ENCODE data around the gene FARP1.

Gene FARP1

GRCh38 chr13:98371516-98372023 lies 228.7 kb downstream of the FARP1 start:
- DNase-seq: no peak

- peak; percentile 15 for DNase-seq
Observed at GRCh38 chr13:98372876-98373275, 230.0 kb downstream of the FARP1 start.

- DNase-seq: no peak
Observed at GRCh38 chr13:98374750-98375149, 231.9 kb downstream of the FARP1 start.

DNA sequence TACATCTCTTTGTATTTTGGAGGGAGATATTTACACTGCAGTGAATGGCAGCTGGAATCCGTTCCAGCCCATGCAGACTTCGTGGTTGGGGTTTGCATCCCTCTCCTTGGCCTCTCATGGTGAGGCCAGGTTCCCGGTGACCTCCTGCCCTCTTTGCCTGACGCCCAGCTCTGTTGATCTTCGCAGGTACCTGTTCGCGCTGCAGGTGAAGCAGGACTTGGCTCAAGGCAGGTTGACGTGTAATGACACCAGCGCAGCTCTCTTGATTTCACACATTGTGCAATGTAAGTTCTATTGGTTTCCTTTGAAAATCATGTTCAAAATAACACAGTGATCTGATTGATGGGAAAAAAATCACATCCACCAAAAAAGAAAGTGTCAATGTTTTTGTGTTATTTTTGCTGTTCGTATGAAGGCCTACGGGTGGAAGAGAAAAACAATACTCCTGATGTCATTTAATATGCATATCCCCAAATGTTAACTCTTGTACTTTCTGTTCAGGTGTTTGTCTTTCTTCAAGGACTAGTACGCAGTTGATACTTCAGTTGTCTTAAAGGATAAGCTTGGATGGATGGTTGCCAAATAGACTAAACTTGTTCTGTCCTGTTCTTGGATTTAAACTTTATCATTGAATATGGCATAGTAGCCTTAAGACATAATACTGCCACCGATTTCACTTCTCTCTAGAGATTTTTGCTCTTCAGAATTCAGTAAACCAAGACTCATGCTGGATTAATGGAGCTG lies 234.9 kb downstream of the FARP1 start:
- DNase-seq: no peak

DNA sequence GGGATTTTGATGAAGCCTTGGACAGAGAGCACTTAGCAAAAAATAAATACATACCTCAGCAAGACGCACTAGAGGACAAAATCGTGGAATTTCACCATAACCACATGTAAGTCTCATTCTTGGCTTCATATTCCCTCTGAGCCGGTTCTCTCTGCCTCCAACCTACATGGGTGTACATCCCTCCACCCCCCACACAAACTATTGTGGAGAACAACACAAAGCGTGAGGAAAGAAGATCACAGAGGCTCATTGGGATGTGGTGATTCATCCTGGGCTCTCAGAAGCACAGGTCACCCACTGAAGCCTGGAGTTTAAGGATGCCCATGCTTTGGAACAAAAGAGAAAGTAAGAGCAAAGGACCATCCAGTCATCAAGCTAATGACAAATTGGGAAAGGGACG lies 241.8 kb downstream of the FARP1 start:
- DNase-seq: peak; percentile 61

GRCh38 chr13:98385606-98386005 lies 242.7 kb downstream of the FARP1 start:
- no peak for DNase-seq

GRCh38 chr13:98386637-98387036 lies 243.7 kb downstream of the FARP1 start:
- DNase-seq: no peak

DNA sequence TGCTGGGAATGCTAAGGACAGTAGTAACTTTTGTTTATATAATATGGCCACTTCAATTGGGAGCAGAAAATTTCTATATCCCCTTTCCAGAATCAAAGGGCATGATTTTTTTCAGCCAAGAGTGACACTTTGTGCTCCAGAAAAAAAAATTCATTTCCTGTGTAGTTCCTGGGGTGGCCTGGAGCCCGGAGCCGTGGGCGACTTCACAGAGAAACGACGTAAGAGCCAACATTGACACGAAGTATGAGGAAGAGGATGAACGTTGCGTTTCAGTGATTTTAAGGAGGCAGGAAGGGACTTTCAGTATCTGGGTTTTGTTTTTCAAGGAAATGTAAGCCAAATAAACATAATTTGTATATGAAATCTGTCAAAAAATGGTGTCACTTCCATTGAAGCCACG lies 246.4 kb downstream of the FARP1 start:
- DNase-seq: no peak

DNA sequence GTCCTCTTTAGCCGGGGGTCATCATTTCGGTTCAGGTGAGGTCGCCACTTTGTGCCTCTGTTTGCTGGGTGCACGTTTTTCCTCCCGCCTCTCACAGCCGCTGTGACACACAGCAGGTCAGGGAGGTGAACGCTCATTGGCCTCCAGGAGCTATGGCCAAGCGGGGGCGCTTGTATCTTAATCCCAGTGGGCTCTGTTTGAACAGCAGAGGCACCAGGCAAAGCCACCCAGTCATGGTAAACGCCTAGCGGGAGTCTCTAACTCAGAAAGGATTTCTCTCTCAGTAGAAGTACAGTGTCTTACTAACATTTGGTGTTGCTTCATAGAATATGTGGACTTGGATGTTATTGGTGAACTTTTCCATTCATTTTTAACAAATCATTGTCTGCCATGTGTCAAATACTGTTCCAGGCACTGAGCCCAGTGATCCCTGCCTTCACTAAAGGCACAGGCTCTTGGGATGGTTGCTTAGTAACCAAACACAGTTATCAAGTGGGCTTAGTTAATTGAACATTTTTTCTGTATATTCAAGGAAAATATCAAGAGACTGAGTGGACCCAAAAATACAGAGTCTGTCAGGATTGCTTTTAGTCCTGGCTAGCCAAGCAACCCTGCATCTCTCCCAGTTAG lies 247.3 kb downstream of the FARP1 start:
- DNase-seq: no peak

GRCh38 chr13:98393873-98394272 lies 251.0 kb downstream of the FARP1 start:
- no peak for DNase-seq

GRCh38 chr13:98394820-98395510 lies 252.1 kb downstream of the FARP1 start:
- no peak for DNase-seq

GRCh38 chr13:98396071-98396710 lies 253.3 kb downstream of the FARP1 start:
- DNase-seq: no peak

DNA sequence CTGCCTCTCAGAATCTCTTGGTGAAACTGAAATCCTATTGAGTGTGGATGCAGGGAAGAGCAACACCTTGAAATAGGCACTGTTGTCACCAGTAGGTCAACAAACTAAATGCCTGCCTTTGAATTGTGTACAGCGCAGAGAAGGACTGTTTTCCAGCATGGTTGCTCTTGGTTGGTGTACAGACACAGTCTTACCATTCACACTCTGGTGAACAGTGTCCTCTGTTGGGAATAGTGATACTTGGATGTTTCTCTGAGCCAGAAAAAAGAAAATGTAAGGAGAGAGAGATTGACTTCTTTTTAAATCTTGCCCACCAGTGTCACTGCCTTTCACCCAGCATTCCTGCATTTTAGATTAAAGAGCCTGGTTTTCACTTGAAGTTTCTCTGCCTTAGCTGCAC lies 254.3 kb downstream of the FARP1 start:
- DNase-seq: peak; percentile 31

DNA sequence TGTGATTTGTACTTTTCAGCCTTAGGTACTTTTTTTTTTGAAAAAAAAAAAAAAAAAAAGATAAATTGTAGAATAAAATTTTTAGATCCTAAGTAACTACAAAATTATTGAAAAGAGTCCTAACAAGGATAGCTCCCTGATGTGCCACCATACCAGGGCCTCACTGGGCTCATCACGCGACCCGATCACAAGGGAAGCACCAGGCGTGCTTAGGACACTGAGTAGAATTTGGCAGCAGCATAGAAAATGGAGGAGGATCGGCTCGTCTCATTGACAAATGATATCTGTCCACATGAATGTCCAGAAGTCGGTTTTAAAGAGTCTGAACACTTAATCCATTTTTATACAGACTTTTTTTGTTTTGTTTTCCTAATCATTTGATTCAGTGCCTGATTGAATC lies 255.0 kb downstream of the FARP1 start:
- DNase-seq: no peak

DNA sequence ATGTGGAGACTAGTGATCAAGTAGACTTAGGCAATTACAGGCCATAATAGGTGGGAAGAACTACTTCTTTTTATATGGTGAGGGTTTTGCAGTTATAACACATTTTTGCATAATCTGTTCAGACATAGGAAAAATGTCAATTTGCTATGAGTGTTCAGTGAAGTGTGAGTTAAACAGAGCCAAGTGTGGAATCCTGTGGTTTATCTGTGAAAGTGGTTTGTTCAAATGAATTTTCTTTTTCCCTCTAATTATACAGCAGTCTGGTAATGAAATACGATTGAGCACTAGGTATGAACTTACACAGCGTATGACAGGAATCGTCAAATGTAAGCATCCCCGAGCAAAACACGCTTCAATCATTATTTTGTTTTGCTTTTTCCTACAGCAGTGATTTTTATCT lies 255.7 kb downstream of the FARP1 start:
- DNase-seq: no peak

DNA sequence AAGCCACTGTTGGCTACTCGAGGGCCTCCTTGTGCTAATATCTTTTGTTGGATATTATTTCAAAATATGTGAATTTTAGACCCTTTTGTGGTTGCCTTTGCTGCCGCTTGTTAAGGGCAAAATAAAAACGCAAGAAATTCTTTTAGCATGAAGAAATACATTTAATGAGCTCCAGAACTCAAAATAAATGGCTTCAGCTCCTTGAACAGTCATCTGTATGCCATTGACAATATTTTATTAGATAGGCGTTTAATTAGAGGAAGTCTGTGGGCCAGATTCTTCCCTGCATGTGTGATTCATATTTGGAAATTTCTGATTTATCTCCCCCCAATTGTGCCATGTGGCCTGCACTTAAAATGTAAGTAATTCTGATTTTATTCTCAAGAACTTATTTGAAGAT lies 256.9 kb downstream of the FARP1 start:
- DNase-seq: peak; percentile 84

- DNase-seq: no peak
Observed at GRCh38 chr13:98401934-98402333, 259.0 kb downstream of the FARP1 start.

DNA sequence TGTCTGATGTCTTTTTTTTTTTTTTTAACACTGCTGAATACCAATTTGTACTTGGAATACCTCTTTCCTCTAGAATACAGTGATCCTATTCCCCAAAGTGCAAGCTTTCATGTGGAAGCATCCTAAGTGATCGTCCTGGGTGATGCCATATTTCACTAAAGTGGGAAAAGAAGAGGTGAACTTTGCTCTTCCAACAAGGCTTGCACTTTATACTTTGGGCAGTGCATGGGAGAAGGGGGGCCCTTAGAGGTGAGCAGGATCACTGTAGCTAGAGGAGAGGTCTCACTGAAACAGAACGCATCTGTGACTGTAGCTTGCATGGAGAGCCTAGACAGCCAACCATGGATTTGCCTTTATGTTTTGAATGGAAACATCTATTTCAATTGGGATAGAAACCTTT lies 260.2 kb downstream of the FARP1 start:
- no peak for DNase-seq

DNA sequence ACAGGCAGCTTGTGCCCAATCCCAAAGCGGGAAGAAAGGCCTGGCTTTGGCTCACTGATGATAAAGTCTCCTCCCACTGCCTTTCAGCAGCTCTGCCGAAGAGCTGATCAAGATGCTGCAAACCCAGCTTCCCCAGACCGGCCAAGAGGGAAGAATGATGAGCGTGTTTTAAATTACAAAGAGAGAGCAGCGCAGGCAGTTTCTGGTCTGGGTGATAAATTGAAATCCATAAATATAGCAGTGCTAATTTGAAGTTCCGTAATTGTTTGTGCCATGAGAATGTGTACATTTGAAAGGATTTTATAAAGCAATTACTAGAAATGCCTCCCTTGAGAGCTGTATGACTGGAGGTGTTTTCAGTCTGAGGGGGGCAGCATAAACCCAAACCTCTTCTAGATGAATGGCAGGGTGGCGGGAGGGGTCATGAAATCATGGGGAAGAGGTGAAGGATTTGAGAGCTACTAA lies 262.2 kb downstream of the FARP1 start:
- DNase-seq: peak; percentile 22

DNA sequence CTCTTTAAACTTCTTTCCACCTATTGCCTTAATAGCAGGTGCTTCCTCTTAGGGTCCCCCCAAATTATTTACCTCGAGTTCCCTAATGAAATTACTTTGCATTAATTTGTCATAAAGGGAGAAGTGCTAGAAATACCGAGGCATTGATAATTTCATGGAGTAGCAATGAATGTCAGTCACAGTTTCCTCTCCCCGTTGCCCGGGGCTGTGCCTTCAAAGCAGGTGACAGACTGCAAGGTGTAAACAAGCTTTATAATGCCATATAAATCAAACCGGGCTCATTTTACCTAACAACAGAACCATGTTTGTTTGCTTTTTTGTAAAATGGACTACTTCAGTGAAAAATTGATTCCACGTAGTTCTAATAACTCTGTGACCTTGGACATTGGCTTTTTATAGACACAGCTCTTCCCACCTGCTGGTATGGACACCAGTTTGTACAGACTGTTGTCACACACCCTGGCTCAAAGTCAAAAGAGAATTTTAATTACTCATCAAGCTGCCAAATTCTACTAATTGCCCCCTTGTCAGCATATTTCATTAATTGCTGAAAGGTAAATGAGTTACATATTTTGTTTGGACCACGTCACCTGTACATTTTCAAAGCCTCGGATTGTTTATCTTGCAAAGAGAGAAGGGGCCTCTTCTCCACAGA lies 262.9 kb downstream of the FARP1 start:
- DNase-seq: no peak

DNA sequence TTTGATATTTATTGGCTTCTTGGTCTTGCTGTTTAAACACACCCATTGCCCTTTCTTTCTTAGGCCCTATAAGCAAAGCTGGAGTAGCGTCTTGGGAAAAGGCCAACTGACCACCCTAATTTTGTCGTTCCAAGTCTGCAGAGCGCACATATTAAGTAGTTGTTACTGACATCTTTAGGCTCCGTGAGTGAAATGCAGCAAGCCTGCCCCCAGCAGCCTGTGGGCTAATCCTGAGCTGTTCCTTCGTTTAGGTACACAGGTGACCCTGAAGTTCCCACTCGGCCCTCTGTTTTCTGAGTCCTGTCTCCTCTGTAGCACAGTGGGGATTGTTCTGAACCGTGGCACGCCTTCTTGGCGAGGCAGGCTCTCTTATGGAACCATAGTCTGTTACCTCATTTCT lies 263.5 kb downstream of the FARP1 start:
- DNase-seq: no peak

DNA sequence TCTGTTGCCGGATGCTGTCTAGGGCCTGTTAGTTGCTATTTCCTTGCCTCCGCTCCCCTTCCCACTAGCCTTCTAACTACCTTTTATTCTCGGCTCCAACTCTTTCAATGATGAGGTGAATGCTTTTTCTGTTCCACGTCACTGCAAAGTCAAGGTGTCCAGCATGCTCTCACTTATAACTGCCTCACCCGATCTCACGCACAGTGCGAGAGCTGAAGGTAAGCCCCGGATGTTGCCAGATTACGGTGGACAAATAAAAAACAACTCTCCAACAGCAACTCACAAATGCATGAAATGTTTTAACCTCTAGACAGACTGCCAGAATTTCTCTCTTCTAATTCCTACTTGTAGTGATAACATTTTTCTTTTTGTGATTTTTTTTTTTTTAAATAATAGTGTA lies 264.1 kb downstream of the FARP1 start:
- no peak for DNase-seq

GRCh38 chr13:98407575-98407974 lies 264.7 kb downstream of the FARP1 start:
- DNase-seq: no peak

Measured in fibroblast of skin of scalp (primary cell).